Stimulated activated CD4-positive, alpha-beta T cell treated with anti-CD3 and anti-CD28 coated beads, Interleukin-2, amount 100 ng/mL, for 24 hours (primary cell): ENCODE measurements around the gene CLSTN1.

ENCODE experiments used
- DNase-seq, 2 donors: peaks; one replicate each; pipeline ENCODE4 v3.0.0-alpha.2; 2020

CLSTN1 gene

GRCh38 chr1:9823943-9824701, at the start of gene CLSTN1:
Gene CLSTN1, minus strand, starts transcription at chr1:9823965. Its CDS starts 232 bp downstream, at chr1:9823733.
- peak; percentile 89 to 92 for DNase-seq

GRCh38 chr1:9873385-9873784, 49.6 kb upstream of the CLSTN1 start:
- no peak for DNase-seq

GRCh38 chr1:9872430-9873165, 48.8 kb upstream of the CLSTN1 start:
- DNase-seq: no peak

- DNase-seq: no peak
Observed at GRCh38 chr1:9871707-9872425, 48.1 kb upstream of the CLSTN1 start.

- no peak for DNase-seq
Observed at GRCh38 chr1:9871021-9871420, 47.3 kb upstream of the CLSTN1 start.

- no peak for DNase-seq
Observed at GRCh38 chr1:9870572-9870971, 46.8 kb upstream of the CLSTN1 start.

- no peak for DNase-seq
Observed at GRCh38 chr1:9869831-9870251, 46.1 kb upstream of the CLSTN1 start.

GRCh38 chr1:9868244-9868590, 44.5 kb upstream of the CLSTN1 start:
- DNase-seq: no peak

GRCh38 chr1:9867408-9868243, 43.9 kb upstream of the CLSTN1 start:
- peak; percentile 92 to 93 for DNase-seq

- no peak for DNase-seq
Observed at GRCh38 chr1:9866836-9867235, 43.1 kb upstream of the CLSTN1 start.

- no peak for DNase-seq
Observed at GRCh38 chr1:9865724-9866123, 42.0 kb upstream of the CLSTN1 start.

GRCh38 chr1:9863371-9863770, 39.6 kb upstream of the CLSTN1 start:
- no peak for DNase-seq

- no peak for DNase-seq
Observed at GRCh38 chr1:9861360-9861759, 37.6 kb upstream of the CLSTN1 start.

GRCh38 chr1:9860887-9861286, 37.1 kb upstream of the CLSTN1 start:
- no peak for DNase-seq

- no peak for DNase-seq
Observed at GRCh38 chr1:9859281-9860014, 35.7 kb upstream of the CLSTN1 start.

GRCh38 chr1:9858293-9859035, 34.7 kb upstream of the CLSTN1 start:
- DNase-seq: no peak

GRCh38 chr1:9855186-9855585, 31.4 kb upstream of the CLSTN1 start:
- no peak for DNase-seq

GRCh38 chr1:9853249-9853595, 29.5 kb upstream of the CLSTN1 start:
- DNase-seq: no peak

GRCh38 chr1:9852410-9853248, 28.9 kb upstream of the CLSTN1 start:
- DNase-seq: no peak

GRCh38 chr1:9852004-9852403, 28.2 kb upstream of the CLSTN1 start:
- DNase-seq: no peak
